ENCODE data around the gene ZC3H7A. TPM values are rescaled to one million over a fixed set of nuclear protein-coding genes. Genes with fewer than 3 reads are reported as not detected.

Gene ZC3H7A
- total RNA-seq, 1 experiment from 2014 or later, result 14.2 TPM

- no peak for DNase-seq (ENCODE audit: low spot score)
Measured at GRCh38 chr16:11740567-11740966, 56.5 kb downstream of the ZC3H7A start.

- no peak for DNase-seq (ENCODE audit: low spot score)
Measured at GRCh38 chr16:11738742-11739544, 58.1 kb downstream of the ZC3H7A start.

- DNase-seq (ENCODE audit: low spot score), result no peak
Measured at GRCh38 chr16:11737713-11738112, 59.3 kb downstream of the ZC3H7A start.

GRCh38 chr16:11736903-11737302 lies 60.2 kb downstream of the ZC3H7A start:
- no peak for DNase-seq (ENCODE audit: low spot score)

- DNase-seq (ENCODE audit: low spot score), result no peak
Measured at GRCh38 chr16:11735787-11736186, 61.3 kb downstream of the ZC3H7A start.

GRCh38 chr16:11734653-11735043 lies 62.4 kb downstream of the ZC3H7A start:
- DNase-seq (ENCODE audit: low spot score), result no peak

- DNase-seq (ENCODE audit: low spot score), result no peak
Measured at GRCh38 chr16:11734025-11734652, 62.9 kb downstream of the ZC3H7A start.

- no peak for DNase-seq (ENCODE audit: low spot score)
Measured at GRCh38 chr16:11731222-11731621, 65.8 kb downstream of the ZC3H7A start.

GRCh38 chr16:11729787-11730186 lies 67.3 kb downstream of the ZC3H7A start:
- DNase-seq (ENCODE audit: low spot score), result no peak

GRCh38 chr16:11727796-11728543 lies 69.1 kb downstream of the ZC3H7A start:
- no peak for DNase-seq (ENCODE audit: low spot score)

- no peak for DNase-seq (ENCODE audit: low spot score)
Measured at GRCh38 chr16:11726008-11726407, 71.0 kb downstream of the ZC3H7A start.

- no peak for DNase-seq (ENCODE audit: low spot score)
Measured at GRCh38 chr16:11725457-11725856, 71.6 kb downstream of the ZC3H7A start.

GRCh38 chr16:11722468-11722808 lies 74.6 kb downstream of the ZC3H7A start:
- DNase-seq (ENCODE audit: low spot score), result no peak

- peak; percentile 26 for DNase-seq (ENCODE audit: low spot score)
Measured at GRCh38 chr16:11721781-11722467, 75.1 kb downstream of the ZC3H7A start.

- no peak for DNase-seq (ENCODE audit: low spot score)
Measured at GRCh38 chr16:11719762-11720161, 77.3 kb downstream of the ZC3H7A start.

GRCh38 chr16:11719171-11719570 lies 77.9 kb downstream of the ZC3H7A start:
- no peak for DNase-seq (ENCODE audit: low spot score)

- no peak for DNase-seq (ENCODE audit: low spot score)
Measured at GRCh38 chr16:11717811-11718210, 79.2 kb downstream of the ZC3H7A start.

- peak; percentile 10 for DNase-seq (ENCODE audit: low spot score)
Measured at GRCh38 chr16:11716336-11716735, 80.7 kb downstream of the ZC3H7A start.

GRCh38 chr16:11715246-11715947 lies 81.7 kb downstream of the ZC3H7A start:
- no peak for DNase-seq (ENCODE audit: low spot score)

GRCh38 chr16:11712122-11712521 lies 84.9 kb downstream of the ZC3H7A start:
- DNase-seq (ENCODE audit: low spot score), result no peak

GRCh38 chr16:11711662-11712061 lies 85.4 kb downstream of the ZC3H7A start:
- no peak for DNase-seq (ENCODE audit: low spot score)

Data from HT-29 (cell line).